GM13976 (cell line): ENCODE data around the gene CASP5.
A peak's percentile ranks its signal among the peaks of the same experiment; 100 is the strongest.
"Not testable (repeated sequence)": the region's sequence is repeated elsewhere in the genome, so short reads cannot be mapped to it uniquely, and the experiment has no call there.

Experiments
- DNase-seq: peaks from one replicate; pipeline ENCODE4 v3.0.0; 2012; ENCODE audit warnings: low spot score
- in situ Hi-C: fragments of 300-500 bp; cut with MboI; formaldehyde crosslinking; loops from one replicate; pipeline ENCODE4 v1.12.0; 2022; ENCODE audit warnings: low sequenced_read_pairs, mixed read lengths, inconsistent platforms; ENCODE audit not compliant: unreplicated experiment
- TF ChIP-seq, protein P1 (sequence below): IDR thresholded peaks from 2 replicates; pipeline ENCODE4 v1.5.1; 2012; ENCODE audit warnings: borderline replicate concordance, mild to moderate bottlenecking; ENCODE audit not compliant: insufficient read depth; ENCODE audit errors: extremely low read depth, missing control alignments, control extremely low read depth

The CASP5 gene

DNA sequence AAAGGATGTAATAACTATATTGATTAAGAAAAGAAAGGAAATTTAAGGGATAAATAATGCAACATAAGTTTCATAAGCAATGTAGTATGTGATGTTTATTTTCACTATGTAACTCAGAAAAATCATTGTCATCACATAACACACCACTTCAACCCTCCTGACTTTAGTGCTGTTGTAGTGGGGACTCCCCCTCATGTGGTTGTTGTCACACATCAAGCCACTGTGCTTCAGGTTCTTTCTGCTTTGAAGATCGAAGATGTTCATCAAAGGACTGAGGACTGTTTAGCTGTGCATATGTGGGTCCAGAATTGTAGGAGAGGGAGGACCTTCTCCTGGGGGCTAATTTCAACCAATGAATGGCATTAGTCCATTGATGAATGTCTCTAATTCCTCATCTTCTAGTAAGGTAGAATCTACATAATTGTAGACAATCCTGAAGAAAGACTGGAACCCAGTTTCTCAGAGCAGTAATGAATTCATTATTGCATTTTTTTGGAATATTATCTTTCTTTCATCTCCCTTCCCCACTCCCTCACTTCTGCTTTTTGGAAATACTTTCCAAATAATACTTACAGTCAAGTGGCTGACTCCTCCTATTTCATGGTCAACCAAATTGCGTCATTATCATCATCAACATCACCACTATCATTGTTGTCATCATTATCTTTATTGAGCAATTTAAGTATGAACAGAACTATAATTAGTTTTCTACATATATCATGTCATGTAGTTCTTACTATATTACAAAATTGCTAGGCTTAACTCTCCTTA, 31.9 kb upstream of the CASP5 start:
- no peak for DNase-seq
- TF ChIP-seq, protein P1, sequence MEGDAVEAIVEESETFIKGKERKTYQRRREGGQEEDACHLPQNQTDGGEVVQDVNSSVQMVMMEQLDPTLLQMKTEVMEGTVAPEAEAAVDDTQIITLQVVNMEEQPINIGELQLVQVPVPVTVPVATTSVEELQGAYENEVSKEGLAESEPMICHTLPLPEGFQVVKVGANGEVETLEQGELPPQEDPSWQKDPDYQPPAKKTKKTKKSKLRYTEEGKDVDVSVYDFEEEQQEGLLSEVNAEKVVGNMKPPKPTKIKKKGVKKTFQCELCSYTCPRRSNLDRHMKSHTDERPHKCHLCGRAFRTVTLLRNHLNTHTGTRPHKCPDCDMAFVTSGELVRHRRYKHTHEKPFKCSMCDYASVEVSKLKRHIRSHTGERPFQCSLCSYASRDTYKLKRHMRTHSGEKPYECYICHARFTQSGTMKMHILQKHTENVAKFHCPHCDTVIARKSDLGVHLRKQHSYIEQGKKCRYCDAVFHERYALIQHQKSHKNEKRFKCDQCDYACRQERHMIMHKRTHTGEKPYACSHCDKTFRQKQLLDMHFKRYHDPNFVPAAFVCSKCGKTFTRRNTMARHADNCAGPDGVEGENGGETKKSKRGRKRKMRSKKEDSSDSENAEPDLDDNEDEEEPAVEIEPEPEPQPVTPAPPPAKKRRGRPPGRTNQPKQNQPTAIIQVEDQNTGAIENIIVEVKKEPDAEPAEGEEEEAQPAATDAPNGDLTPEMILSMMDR = no peak
- in situ Hi-C loops = no loop called here

DNA sequence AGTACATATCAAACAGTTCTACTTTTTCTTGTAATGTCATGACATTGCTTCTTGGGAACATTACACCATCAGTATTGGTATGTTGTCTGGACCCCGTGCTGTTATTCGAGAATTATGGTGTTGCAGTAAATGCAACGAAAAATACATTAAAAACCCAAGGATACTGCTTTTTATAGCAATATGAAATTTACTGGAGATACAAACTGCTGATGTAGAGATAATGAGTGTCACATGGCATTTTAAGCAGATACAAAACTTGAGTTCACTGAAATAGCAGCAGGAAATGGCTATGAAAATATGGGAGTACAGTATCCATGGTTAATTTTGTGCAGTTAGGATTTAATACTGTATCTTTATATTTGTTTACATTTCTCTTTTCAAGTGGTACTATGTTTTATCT, 29.5 kb upstream of the CASP5 start:
- TF ChIP-seq, protein P1 = no peak
- no peak for DNase-seq
- in situ Hi-C loops = no loop called here

DNA sequence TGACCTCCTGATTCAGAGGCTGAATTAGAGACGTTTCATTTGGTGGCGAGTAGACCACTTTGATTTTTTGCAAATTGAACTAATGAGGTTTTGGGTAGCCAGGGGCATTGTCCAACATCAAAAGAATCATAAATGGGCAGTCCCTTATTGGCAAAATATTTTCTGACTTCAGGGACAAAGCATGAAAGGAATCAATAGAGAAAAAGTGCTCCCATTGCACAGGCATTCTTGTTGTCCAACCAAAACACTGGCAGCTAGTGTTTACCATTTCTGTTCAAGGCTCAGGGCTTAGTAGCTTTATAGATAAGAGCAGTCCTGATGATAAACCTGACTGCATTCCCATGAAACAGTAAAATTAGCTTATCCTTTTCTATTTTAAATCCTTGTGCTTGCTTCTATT, 28.6 kb upstream of the CASP5 start:
- in situ Hi-C loops = no loop called here
- DNase-seq = no peak
- TF ChIP-seq, protein P1 = no peak

DNA sequence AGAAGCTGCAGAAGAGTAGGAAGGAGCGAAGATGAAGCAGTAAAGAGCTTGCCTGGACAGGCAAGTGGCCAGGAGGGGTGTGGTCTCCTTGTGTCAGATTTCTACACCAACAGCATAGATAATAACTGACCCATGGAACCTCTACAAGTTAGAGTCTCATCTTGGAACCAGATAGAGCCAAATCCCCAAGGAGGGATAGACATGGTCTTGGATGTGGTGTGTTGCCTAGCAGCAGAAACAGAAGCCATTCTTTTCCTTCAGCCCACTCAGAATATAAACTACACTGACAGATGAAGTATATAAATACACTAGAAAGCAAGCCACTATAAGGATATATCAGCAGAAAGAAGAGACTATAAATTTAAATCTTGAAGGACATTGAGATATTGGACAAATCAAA, 26.5 kb upstream of the CASP5 start:
- no peak for DNase-seq
- in situ Hi-C loops = no loop called here
- TF ChIP-seq, protein P1 = no peak

DNA sequence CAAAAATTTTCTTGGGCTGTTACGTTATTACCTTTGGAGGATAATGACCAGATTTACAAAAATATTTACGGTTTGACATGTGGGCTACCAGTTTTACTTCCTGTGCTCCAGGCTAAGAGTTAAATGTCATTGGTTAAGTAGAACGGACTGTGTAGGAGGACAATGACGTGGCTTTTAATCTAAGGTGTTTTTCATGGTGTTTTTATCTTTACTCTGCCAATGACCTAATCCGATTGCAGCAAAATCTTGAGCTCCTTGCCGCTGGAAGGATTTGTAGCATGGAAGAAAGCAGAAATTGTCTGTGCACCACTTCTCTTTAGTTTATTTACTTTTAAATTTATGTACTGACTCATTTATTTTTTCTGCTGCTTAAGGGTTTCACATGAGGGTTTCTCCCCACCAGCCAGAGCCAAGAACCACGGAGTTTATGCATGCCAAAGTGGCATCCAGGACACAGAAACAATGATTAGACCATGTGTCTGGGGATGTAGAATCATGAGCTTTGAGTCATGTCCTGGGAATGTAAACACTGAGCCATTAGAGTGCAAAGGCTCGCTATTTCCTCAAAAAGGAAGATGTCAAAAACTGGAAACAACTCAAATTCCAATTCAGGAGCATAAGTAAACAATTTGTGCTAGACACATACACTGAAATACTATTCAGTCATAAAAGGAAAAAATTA, 24.1 kb upstream of the CASP5 start:
- TF ChIP-seq, protein P1 = no peak
- DNase-seq = no peak
- in situ Hi-C loops = no loop called here

DNA sequence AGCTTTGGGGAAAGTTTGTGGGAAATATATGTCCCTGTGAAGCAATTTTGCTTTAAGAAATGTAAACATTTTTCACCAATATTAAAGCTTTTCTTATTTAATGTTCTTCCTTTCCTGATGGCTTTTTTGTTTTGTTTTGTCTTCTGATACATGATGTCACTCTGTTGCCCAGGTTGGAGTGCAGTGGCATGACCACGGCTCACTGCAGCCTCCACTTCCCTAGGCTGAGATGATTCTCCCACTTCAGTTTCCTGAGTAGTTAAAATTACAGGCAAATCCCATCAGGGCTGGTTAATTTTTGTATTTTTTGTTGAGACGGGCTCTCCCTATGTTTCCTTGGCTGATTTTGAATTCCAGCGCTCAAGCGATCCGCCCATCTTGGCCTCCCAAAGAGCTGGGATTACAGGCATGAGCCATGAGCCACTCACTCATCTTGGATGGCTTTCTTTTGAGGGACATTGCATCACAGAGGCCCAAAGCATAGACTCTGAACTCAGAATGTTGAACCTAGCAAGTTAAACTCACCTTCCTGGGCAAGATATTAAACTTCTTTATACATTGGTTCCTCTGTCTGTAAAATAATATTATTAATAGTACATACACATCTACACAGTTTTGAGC, 22.8 kb upstream of the CASP5 start:
- DNase-seq = no peak
- in situ Hi-C loops = no loop called here
- TF ChIP-seq, protein P1 = no peak

DNA sequence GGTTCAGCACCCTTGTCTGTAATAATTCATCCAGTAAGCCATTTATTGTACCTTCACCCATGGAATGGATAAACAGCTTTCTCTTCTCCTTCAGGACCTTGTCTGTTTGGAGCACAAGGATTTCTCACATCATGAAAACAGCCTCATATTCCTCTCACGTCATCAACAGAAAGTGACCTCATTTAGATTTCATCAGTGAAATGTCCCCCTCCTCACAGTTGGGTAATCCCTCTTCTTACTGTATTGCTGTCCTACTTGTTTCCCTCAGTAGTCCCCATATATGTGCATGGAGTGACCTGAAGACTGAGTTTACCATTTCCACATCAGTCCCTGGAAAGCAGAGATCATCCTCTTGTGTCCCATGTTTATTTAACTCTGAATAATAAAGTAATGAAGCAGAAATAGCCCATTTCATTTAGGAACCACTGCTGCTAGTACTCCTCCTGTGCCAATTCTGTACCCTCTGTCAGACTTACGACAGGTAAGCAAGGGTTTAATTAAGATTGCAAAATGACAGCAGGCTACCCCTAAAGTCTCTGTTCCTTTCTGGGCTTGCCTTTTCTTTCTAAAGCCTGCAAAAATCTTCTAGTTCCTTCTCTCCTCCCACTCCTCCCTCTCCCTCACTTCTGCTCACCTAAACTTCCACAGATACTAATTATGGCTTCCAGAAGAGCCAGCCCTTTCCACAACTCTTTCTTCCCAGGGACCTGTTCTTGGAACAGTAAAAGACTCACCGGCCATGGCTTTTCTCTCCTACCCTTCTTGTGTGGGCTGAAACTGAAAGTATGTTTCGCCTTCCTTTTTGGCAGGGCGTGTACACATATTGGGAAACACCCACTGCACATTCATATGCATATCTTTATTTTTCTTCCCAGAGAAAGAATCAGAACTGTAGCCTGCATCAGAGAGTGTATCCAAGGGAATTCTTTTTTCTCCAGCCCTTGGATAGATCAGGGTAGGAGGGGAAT, 21.9 kb upstream of the CASP5 start, which contains the start of gene CARD16:
CARD16 (minus strand) TSS at position 779 of the 968 bp plus-strand sequence; CDS start at position 741, 38 bp downstream.
- peak; percentile 10 for DNase-seq
- in situ Hi-C loops = not testable (repeated sequence)
